RWPE1 (cell line): Measurements from ENCODE around the gene CEMIP2.

Experiments used
- CTCF ChIA-PET: fragments of 350-600 bp; sonication (Branson Sonifier 250); formaldehyde crosslinking; extraction: SDS; loops from one replicate; lab custom pipeline; 2021; lab: Yijun Ruan, JAX
- POLR2A ChIA-PET: fragments of 400-600 bp; formaldehyde crosslinking; extraction: SDS; loops from one replicate; lab custom pipeline; 2020; ENCODE audit warnings: antibody characterized with exemption; ENCODE audit not compliant: low non-redundant PET; lab: Yijun Ruan, JAX
- DNase-seq: peaks from one replicate; pipeline ENCODE4 v3.0.0; 2012; ENCODE audit warnings: low spot score
- H3K27ac ChIP-seq: fragments of 450-650 bp; 2 replicates; pipeline ENCODE4 v1.5.1; 2017
- TF ChIP-seq, protein P1 (sequence below): fragments of 450-650 bp; conservative IDR thresholded peaks from 2 replicates; pipeline ENCODE4 v1.5.1; 2017; ENCODE audit warnings: low read depth, mild to moderate bottlenecking

The CEMIP2 gene

GRCh38 chr9:71767776-71768321, 464 bp downstream of the CEMIP2 start:
- ChIA-PET POLR2A (interaction anchor here (0.5 to 0.9 kb wide), 4 partner anchors 82 to 139 kb away, joined by 3 to 6 read pairs (median 4); no protein-coding TSS in a partner anchor), CTCF (interaction anchor here (0.6 kb wide), 1 partner anchor 442 kb away, joined by 4 read pairs; no protein-coding TSS in a partner anchor)
- DNase-seq = no peak
- peak overlapping the region; percentile 88 for H3K27ac ChIP-seq
- TF ChIP-seq, protein P1, sequence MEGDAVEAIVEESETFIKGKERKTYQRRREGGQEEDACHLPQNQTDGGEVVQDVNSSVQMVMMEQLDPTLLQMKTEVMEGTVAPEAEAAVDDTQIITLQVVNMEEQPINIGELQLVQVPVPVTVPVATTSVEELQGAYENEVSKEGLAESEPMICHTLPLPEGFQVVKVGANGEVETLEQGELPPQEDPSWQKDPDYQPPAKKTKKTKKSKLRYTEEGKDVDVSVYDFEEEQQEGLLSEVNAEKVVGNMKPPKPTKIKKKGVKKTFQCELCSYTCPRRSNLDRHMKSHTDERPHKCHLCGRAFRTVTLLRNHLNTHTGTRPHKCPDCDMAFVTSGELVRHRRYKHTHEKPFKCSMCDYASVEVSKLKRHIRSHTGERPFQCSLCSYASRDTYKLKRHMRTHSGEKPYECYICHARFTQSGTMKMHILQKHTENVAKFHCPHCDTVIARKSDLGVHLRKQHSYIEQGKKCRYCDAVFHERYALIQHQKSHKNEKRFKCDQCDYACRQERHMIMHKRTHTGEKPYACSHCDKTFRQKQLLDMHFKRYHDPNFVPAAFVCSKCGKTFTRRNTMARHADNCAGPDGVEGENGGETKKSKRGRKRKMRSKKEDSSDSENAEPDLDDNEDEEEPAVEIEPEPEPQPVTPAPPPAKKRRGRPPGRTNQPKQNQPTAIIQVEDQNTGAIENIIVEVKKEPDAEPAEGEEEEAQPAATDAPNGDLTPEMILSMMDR = no peak

- H3K27ac ChIP-seq = peak overlapping the region; percentile 88
- CTCF ChIA-PET = interaction anchor here (0.5 to 1.4 kb wide), 7 partner anchors 47 to 766 kb away, joined by 3 to 5 read pairs (median 4); no protein-coding TSS in a partner anchor
- no peak for DNase-seq
- POLR2A ChIA-PET = interaction anchor here (0.5 to 0.9 kb wide), 3 partner anchors 82 to 268 kb away, joined by 3 to 6 read pairs (median 4); no protein-coding TSS in a partner anchor
- TF ChIP-seq, protein P1 = no peak
These were observed 1.0 kb downstream of the CEMIP2 start for GRCh38 chr9:71767163-71767775.

DNA sequence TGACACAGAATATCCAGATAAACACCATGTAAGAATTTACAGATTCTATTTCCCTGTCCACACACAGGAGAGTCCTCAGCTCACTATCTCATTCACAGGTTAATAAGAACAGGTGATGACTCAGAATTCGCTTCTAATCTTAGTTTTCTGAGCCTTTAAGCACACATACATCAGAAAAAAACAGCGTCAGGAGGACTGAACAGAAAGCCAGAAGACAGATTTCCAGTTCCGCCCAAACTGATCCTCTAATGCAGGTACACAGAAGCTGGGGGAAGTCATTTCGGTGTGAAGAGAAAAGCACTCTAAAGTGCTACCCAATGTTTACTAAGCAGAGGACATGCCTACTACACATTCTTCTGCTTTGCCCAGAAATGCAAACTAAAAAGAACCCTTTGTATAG, 1.6 kb downstream of the CEMIP2 start:
- ChIA-PET CTCF (interaction anchor here (0.5 to 1.4 kb wide), 8 partner anchors 44 to 766 kb away, joined by 3 to 5 read pairs (median 4); no protein-coding TSS in a partner anchor), POLR2A (interaction anchor here (0.7 kb wide), 1 partner anchor 268 kb away, joined by 3 read pairs; no protein-coding TSS in a partner anchor)
- TF ChIP-seq, protein P1 = no peak
- H3K27ac ChIP-seq = no peak overlapping the region
- no peak for DNase-seq

DNA sequence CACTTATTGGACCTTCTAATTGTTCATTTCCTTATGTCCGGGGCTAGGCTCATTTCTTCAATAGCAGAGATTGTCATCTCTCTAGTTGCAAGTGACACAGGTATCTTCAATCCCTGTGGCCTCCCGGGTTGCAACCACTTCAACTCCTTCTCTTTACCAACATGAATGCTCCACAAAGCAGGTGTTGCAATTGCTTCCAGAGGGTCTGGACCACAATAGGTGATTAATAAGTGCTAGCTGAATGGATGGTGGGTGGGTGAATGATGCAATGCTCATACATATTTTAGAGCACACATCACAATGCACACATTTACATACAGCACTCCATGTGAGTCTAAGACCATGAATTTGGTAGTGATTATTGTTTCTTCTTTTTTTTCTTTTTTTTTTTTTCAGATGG, 2.6 kb downstream of the CEMIP2 start:
- TF ChIP-seq, protein P1 = no peak

DNA sequence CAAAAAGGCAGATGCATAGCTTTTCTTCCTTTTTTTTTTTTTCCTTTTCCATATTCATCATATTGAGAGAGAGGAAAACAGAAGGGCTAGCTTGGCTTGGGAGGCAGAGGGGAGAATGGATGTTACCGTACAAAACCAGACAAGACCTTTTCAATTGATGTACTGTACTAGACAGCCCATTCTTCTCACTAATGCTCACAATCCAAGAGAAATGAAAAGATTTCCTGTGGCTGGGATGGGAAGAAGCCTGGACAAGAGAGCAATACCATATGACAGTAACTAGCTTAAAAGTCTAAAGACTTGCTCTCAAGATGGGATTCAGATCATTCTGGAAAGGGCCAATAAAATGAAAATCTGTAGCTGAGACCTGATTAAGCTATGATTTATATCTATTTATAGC, 3.4 kb downstream of the CEMIP2 start:
- DNase-seq = no peak
- POLR2A ChIA-PET = interaction anchor here (0.6 to 0.7 kb wide), 2 partner anchors 165 to 1271 kb away, joined by 3 to 5 read pairs; no protein-coding TSS in a partner anchor
- H3K27ac ChIP-seq = no peak overlapping the region
- CTCF ChIA-PET = interaction anchor here (0.6 to 0.9 kb wide), 3 partner anchors 48 to 315 kb away, joined by 3 to 5 read pairs (median 3); no protein-coding TSS in a partner anchor
- TF ChIP-seq, protein P1 = no peak

More for the DNA sequence above, 2.6 kb downstream of the CEMIP2 start:
- POLR2A ChIA-PET = no interaction called here
- DNase-seq = no peak
- CTCF ChIA-PET = interaction anchor here (0.7 to 1.4 kb wide), 3 partner anchors 43 to 82 kb away, joined by 3 to 5 read pairs (median 5); no protein-coding TSS in a partner anchor
- no peak overlapping the region for H3K27ac ChIP-seq

DNA sequence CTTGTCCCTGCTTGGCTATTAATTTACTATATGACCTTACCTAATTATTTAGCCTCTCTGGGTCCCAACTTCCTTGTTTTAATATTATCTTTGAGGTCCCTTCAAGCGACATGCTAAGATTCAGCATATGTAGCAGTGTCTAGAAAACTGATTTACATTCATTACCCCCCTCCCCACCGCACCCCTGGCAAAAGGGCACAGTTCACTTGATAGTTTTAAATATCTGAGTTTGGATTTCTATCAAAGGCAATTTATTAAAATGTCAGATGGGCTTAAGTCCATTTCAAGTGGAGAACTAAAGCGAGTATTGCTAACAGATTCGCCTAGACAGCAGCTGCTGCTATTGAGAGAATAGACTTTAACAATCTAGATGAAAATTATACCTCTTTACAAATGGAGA, 3.9 kb downstream of the CEMIP2 start:
- DNase-seq = no peak
- CTCF ChIA-PET = interaction anchor here (0.6 to 0.9 kb wide), 3 partner anchors 48 to 315 kb away, joined by 3 to 5 read pairs (median 3); no protein-coding TSS in a partner anchor
- TF ChIP-seq, protein P1 = no peak
- no peak overlapping the region for H3K27ac ChIP-seq
- POLR2A ChIA-PET = interaction anchor here (0.7 kb wide), 1 partner anchor 1271 kb away, joined by 3 read pairs; no protein-coding TSS in a partner anchor
